ENCODE measurements around the gene ZNF229.
"Not testable (repeated sequence)": the region's sequence is repeated elsewhere in the genome, so short reads cannot be mapped to it uniquely, and the experiment has no call there.

The ZNF229 gene

DNA sequence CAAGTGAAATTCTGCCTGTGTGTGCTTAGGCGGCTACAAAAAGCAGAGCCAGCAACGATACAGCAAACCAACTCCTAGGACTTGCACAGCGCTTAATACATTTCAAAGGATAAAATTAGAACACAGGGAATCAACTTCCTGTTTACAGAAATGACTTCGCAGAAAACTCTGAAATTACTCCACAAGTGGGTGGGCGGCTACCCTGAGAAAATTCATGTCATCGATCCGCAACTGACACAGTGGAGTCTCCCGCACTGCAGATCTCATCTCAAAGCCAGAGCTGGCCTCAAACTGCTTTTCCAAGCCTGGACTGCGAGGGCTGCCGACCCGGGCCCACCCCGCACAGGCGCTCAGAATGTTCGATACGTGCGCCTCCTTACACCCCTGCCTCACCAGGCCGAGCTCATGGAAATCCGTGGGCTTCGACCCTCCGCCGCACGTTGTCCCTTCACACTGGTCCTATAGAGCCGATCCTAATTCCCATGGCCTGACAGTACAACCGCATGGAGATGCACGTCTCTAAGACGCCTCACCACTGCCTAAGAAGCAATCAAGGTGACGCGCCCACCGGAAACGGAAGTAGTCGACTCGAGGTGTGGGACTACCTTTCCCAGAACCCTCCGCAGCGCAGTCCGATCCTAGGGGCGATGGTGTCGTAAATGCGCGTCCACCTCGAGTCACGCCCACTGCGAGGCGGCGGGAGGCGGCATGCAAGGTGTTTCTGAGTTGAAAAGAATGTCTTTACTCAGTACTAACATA is at the start of gene ZNF229:
Gene ZNF229 (minus strand): TSS at position 557 of the 759 bp plus-strand sequence. CDS start 5,625 bp downstream, outside the sequence.
- DNase-seq = peak; percentile 94

DNA sequence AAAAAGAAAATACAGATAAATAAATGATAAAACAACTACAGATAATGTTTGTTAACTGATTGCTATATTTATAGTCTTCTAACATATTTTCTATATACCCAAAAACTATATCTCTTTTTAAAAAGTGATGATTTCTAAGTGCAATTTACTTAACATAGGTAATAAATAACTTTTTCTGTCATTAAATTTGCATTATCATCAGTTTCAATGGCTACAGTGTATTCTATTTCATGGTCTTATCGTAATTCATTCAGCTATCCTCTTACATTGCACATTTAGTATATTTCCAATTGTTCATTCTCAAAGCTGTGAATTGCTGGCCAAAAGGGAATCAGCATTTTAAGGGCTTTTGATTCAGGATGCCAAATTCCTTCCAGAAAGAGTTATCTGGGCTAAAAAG is 48.4 kb upstream of the ZNF229 start:
- no peak for DNase-seq

DNA sequence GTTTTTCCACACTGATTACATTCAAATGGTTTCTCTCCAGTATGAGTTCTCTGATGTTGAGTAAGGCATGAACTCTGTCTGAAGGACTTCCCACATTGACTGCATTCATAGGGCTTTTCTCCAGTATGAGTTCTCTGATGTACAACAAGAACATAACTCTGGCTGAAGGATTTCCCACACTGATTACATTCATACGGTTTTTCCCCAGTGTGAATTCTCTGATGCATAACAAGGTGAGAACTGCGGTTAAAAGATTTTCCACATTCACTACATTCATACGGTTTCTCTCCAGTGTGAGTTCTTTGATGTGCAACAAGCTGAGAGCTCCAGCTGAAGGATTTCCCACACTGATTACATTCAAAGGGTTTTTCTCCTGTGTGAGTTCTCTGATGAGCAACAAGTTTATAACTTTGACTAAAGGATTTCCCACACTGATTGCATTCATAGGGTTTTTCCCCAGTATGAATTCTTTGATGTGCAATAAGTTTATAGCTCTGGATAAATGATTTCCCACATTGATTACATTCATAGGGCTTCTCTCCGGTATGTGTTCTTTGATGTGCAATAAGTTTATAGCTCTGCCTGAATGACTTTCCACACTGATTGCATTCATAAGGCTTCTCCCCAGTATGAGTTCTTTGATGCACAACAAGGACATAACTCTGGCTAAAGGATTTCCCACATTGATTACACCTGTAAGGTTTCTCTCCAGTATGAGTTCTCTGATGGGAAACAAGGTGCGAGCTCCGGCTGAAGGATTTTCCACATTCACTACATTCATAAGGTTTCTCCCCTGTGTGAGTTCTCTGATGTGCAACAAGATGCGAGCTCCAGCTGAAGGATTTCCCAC is 28.5 kb upstream of the ZNF229 start:
- DNase-seq = no peak

DNA sequence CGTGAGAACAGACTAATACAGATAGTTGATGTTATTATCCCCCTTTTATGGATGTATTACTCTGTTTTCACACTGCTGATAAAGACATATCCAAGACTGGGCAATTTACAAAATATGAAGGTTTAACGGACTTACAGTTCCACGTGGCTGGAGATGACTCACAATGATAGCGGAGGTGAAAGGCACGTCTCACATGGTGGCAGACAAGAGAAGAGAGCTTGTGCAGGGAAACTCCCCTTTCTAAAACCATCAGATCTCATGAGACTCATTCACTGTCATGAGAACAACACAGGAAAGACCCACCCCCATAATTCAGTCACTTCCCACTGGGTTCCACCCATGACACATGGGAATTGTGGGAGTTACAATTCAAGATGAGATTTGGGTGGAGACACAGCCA is 20.5 kb upstream of the ZNF229 start:
- DNase-seq = not testable (repeated sequence)

DNA sequence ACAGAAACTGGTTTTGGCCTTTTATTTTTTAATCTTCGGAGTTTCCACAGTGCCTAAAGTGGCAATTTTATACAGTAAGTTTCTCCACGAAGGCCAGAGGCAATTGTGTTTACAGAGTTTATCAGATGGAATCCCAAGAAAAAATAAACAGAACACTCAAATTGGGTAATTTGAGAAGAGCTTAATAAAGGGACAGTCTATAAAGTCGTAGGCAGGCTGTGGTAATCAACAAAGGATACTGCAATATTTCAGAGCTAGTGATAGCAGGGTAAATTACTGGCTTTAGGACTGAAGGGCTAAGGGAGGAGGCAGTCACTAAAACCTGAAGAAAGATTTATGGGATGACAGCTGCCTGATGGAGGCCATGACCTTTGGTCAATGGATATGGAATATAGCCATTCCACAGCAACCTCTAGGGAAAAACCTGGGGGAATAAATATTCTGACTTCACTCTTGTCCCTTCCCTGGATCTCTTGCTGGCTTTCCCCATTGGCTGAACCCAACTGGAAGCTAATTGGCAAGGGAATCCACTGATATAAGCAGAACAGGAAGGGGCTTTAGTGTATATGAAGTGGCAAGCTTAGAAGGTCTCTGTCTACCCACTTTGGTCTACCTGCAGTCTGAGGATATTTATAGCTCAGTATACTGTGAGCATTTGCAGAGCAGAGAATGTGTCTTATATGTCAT is 14.5 kb upstream of the ZNF229 start:
- DNase-seq = not testable (repeated sequence)

DNA sequence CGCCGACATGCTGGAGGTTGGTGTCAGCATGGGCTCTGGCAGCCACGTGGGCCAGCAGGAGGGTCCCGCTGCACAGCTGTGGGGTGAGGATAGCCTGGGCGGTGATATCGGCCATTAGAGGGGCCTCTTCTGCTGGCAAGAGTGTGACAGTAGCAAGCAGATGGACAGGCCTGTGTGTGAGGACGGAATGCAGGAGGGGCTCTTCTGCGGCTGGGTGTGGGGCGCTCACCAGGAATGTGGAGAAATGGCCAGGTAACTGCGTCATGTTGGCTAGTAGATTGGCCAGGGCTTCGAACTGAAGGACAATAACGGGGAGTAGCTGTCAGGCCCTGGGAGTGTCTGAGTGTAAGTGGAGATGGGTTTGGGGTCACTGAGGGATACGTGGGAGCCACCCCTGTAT is 7.7 kb upstream of the ZNF229 start:
- DNase-seq = not testable (repeated sequence)

DNA sequence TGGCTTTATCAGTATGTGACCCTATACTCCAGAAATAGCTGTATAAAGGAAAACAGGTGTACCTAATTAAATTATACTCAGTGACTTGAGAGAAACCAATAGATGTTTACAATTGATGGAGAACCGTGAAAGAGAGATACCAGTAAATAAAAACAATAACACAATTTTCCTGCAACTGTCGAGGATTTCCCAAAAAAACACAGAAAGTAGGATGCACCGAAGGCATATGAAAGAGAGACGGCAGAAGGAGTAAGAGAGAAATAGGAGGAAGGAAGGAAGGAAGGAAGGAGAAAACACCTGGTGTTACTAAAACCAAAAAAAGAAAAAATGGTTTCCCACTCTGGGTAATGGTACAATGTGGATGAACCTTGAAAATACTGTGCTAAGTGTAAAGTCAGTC is 6.8 kb upstream of the ZNF229 start:
- DNase-seq = no peak

DNA sequence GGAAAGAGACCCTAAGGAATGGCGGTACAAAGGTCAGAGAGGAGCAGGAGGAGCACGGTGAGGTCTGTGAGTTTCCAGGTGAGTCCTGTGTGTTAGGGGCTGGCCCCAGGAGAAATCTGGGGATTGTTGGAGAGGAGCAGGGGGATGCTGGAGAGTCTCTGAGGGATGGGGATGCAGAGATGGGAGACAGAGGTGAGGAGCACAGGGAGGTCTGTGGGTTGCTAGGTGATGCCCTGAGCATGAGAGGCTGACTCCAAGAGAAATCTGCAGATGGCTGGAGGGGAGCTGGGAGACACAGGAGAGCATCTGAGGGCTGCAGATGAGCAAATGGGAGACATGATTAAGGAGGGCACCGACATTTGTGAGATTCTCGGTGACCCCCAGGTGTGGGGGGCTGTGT is 4.1 kb upstream of the ZNF229 start:
- no peak for DNase-seq

DNA sequence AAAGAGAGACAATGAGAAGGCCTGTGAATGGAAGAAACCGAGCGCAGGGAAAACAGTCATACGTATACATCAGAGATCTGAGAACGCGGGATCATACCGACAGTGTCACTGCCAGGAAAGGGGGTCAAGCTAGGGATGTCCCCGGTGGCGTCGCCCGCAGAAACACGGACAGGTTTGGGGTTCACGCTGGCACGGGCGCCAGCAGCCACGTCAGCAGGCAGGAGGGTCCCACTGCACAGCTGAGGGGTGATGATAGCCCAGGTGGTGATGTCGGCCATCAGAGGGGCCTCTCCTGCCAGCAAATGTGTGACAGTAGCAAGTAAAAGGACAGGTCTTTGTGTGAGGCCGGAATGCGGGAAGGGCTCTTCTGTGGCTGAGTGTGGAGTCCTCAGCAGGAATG is 3.4 kb upstream of the ZNF229 start:
- DNase-seq = no peak

DNA sequence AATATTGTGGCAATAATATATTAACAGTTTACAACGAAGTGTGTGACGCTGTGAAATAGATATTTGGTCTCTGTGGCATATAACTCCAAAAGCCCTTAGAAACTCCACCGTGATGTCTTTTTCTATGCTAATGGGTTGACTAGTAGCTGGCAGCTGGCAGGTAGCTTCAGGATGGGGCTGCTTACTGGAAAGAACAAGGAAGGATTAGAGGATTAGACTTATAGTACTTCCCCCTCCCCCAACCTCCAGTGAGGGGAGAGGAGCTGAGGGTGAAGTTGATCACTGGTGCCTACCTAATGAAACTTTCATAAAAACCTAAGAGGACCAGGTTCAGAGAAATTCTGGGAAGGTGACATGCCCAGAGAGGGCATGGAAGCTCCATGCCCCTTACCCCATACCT is 9.8 kb downstream of the ZNF229 start:
- DNase-seq = no peak

DNA sequence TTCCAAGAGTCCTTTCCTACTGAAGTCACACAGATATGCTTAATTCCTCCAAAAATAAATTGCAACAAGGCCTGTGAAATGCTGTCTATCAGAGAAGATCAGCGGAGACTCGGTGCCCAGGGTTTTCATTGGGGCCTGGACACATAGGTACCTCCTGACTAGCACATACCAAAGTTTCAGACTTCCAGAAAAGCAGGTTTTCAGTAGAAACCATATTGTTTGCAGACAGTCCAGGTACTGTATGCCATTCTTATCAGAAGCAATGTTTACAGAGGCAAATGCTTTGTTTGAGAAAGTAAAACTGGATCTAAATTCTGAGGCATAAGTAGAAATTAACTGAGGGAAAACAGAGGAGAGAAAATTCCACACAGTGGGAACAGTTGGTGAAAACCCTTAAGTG is 12.8 kb downstream of the ZNF229 start:
- DNase-seq = no peak

DNA sequence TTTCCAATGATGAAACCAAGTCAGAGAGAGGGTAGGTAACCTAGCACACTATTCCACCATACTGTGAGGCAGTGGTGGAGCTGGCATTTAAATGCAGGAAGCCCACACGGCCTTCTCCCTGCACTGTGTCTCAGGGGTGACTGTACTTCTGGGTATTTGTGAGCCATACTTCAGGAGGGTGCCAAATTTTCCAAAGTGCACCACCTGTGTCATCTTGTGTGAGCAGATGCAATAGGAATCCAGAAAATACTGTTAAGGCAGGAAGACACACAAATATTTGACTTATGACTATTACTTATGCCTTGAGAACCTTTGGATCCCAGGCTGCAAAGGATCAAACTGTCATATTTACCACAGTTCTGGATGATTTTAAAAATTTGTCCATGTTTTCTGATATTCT is 17.3 kb downstream of the ZNF229 start:
- DNase-seq = no peak

DNA sequence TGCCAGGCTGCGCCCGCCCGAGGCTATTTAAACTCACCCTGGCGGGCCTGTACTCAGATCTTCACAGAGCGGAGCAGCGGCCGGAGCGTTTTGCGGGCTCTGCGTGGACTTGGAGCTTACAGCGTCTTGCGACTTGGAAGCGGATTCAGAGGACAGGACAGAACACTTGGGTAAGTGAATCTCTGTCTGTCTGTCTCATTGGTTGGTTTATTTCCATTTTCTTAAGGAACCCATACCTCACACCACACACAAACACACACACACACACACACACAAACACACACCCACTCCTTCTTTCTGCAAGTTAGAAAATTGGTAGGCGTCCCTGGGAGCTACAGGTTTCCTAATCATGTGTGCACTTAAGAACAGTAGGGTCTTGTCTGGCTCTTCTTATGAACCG is 32.7 kb downstream of the ZNF229 start:
- DNase-seq = not testable (repeated sequence)

DNA sequence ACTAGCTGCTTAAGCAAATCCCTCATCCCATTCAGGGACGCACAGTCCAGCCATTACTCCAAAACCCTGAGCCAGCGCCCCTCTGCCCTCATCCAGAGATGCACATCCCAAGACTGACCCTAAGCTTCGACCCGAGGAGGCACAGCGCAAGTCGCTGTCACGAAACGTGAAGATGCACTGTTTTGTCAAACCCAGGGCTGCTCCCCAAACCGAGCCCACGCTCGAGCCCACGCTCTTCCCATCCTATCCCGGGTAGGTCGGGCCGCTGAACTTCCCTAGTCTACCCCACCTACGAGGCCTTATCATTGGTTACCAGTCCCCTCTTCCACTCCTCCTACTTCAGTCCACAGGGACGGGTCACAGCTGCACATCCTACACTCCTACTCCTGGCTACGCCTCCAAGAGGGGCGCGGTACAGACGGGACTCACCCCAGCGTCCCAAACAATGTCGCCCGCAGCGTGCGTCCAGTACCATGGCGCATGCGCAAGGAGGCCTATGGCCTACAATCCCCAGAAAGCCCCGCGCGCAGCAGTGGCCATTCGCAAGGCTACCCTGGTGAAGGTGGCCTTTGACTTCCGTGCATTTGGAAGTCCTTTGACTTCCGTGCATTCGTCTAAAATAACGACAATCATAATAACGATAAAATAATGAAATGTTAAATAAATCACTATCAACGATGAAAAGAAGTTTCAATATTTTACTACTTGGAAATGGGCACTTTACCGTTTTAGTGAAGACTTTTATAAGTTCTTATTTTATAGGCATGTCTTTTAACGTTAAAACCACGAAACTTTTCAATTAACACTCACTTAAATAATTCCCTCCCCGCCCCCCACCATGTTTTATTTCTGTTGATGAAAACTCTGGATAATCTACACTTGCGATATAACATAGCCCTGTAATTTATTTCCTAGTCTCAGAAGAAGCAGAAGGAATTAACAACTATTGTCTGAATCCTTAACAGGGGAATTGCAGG is 46.8 kb downstream of the ZNF229 start, which contains the start of gene ZNF285:
Gene ZNF285 (minus strand): TSS at position 470 of the 977 bp plus-strand sequence. CDS start 4,395 bp downstream, outside the sequence.
- DNase-seq = peak; percentile 90

DNA sequence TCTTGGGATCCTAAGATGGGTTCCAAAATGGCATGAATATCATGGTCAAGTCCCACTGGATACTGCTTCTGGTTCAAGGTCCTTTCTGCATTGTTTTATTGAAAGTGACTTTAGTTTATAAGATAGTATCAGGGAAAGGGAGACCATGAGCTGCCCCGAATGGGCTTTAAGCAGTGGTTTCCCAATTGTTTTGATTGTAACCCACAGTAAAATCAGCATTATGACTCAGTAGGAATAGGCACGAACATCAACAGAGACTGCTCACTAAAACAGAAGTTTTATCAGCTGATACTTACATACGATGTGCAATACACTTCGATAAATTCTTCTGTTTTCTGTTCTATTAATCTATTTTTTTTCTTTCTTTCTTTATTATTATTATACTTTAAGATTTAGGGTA is 59.0 kb downstream of the ZNF229 start:
- DNase-seq = not testable (repeated sequence)

Measured in RPMI8226 (cell line).